GM18867 (cell line): ENCODE results near the gene KLK2.

Experiments
- ATAC-seq: cut with Tn5 transposase; IDR thresholded peaks from one replicate; pipeline ENCODE4 v1.9.1; 2021; ENCODE audit warnings: mild to moderate bottlenecking, moderate library complexity; ENCODE audit not compliant: unreplicated experiment

Gene KLK2

DNA sequence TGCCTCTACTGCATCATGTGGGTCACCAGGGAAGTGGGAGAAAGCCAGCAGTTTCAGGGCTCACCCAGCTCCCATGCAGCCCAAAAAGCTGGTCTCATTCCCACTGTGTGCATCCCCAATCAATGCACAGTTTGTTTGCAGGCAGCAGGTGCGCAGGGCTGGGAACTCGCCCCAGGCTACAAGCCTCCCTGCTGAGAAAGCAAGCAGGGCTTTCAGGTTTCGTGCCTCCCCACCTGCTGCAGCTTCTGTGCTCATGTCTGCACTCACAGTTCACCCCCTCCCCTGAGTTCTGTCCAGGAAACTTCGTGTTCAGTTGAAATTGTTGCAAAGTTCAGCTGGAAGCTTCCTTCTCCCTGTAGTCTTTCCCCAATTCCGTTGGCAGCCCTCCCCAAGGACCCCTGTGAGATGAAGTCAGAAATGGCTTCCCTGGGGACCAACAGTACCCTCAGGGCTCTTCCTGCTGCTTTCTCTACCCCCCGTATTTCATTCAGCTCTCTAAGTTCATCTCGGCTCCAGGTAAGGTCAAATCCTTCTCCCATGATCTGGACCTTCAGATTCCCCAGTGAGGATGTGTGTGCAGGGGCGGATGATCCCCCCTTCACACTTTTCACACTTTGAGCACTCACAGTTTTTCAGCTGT, 28.8 kb upstream of the KLK2 start:
- no peak for ATAC-seq

DNA sequence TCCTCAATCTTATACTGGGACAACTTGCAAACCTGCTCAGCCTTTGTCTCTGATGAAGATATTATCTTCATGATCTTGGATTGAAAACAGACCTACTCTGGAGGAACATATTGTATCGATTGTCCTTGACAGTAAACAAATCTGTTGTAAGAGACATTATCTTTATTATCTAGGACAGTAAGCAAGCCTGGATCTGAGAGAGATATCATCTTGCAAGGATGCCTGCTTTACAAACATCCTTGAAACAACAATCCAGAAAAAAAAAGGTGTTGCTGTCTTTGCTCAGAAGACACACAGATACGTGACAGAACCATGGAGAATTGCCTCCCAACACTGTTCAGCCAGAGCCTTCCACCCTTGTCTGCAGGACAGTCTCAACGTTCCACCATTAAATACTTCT, 22.5 kb upstream of the KLK2 start:
- no peak for ATAC-seq

- ATAC-seq, result no peak
Observed at GRCh38 chr19:50851620-50852019, 21.6 kb upstream of the KLK2 start.

DNA sequence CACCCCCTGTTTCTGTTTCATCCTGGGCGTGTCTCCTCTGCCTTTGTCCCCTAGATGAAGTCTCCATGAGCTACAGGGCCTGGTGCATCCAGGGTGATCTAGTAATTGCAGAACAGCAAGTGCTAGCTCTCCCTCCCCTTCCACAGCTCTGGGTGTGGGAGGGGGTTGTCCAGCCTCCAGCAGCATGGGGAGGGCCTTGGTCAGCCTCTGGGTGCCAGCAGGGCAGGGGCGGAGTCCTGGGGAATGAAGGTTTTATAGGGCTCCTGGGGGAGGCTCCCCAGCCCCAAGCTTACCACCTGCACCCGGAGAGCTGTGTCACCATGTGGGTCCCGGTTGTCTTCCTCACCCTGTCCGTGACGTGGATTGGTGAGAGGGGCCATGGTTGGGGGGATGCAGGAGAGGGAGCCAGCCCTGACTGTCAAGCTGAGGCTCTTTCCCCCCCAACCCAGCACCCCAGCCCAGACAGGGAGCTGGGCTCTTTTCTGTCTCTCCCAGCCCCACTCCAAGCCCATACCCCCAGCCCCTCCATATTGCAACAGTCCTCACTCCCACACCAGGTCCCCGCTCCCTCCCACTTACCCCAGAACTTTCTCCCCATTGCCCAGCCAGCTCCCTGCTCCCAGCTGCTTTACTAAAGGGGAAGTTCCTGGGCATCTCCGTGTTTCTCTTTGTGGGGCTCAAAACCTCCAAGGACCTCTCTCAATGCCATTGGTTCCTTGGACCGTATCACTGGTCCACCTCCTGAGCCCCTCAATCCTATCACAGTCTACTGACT, 18.4 kb upstream of the KLK2 start, which contains the start of gene KLK3:
TSS of gene KLK3 (plus strand) at position 280 of the 775 bp plus-strand sequence. CDS start at position 321, 41 bp downstream.
- no peak for ATAC-seq

GRCh38 chr19:50857366-50857765, 15.9 kb upstream of the KLK2 start:
- no peak for ATAC-seq

- no peak for ATAC-seq
Observed at GRCh38 chr19:50858886-50859285, 14.4 kb upstream of the KLK2 start.

DNA sequence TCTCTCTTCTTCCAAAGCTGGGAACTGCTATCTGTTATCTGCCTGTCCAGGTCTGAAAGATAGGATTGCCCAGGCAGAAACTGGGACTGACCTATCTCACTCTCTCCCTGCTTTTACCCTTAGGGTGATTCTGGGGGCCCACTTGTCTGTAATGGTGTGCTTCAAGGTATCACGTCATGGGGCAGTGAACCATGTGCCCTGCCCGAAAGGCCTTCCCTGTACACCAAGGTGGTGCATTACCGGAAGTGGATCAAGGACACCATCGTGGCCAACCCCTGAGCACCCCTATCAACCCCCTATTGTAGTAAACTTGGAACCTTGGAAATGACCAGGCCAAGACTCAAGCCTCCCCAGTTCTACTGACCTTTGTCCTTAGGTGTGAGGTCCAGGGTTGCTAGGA, 13.4 kb upstream of the KLK2 start:
- no peak for ATAC-seq

- ATAC-seq, result no peak
Observed at GRCh38 chr19:50861010-50861409, 12.2 kb upstream of the KLK2 start.

DNA sequence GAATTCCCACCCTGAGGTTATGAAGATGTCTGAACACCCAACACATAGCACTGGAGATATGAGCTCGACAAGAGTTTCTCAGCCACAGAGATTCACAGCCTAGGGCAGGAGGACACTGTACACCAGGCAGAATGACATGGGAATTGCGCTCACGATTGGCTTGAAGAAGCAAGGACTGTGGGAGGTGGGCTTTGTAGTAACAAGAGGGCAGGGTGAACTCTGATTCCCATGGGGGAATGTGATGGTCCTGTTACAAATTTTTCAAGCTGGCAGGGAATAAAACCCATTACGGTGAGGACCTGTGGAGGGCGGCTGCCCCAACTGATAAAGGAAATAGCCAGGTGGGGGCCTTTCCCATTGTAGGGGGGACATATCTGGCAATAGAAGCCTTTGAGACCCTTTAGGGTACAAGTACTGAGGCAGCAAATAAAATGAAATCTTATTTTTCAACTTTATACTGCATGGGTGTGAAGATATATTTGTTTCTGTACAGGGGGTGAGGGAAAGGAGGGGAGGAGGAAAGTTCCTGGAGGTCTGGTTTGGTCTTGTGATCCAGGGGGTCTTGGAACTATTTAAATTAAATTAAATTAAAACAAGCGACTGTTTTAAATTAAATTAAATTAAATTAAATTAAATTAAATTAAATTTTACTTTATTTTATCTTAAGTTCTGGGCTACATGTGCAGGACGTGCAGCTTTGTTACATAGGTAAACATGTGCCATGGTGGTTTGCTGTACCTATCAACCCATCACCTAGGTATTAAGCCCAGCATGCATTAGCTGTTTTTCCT, 11.5 kb upstream of the KLK2 start:
- no peak for ATAC-seq

- ATAC-seq, result no peak
Observed at GRCh38 chr19:50869479-50869878, 3.8 kb upstream of the KLK2 start.

- ATAC-seq, result no peak
Observed at GRCh38 chr19:50870417-50871089, 2.7 kb upstream of the KLK2 start.

GRCh38 chr19:50874211-50874610, 972 bp downstream of the KLK2 start:
- ATAC-seq, result no peak

- ATAC-seq, result no peak
Observed at GRCh38 chr19:50875795-50876422, 2.7 kb downstream of the KLK2 start.

- no peak for ATAC-seq
Observed at GRCh38 chr19:50876456-50876855, 3.2 kb downstream of the KLK2 start.

DNA sequence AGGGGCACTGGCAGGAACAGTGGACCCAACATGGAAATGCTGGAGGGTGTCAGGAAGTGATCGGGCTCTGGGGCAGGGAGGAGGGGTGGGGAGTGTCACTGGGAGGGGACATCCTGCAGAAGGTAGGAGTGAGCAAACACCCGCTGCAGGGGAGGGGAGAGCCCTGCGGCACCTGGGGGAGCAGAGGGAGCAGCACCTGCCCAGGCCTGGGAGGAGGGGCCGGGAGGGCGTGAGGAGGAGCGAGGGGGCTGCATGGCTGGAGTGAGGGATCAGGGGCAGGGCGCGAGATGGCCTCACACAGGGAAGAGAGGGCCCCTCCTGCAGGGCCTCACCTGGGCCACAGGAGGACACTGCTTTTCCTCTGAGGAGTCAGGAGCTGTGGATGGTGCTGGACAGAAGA, 4.1 kb downstream of the KLK2 start:
- ATAC-seq, result no peak

DNA sequence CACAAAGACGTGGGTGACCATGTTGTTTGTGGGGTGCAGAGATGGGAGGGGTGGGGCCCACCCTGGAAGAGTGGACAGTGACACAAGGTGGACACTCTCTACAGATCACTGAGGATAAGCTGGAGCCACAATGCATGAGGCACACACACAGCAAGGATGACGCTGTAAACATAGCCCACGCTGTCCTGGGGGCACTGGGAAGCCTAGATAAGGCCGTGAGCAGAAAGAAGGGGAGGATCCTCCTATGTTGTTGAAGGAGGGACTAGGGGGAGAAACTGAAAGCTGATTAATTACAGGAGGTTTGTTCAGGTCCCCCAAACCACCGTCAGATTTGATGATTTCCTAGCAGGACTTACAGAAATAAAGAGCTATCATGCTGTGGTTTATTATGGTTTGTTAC, 5.6 kb downstream of the KLK2 start:
- ATAC-seq, result no peak

GRCh38 chr19:50880241-50880640, 7.0 kb downstream of the KLK2 start:
- no peak for ATAC-seq

DNA sequence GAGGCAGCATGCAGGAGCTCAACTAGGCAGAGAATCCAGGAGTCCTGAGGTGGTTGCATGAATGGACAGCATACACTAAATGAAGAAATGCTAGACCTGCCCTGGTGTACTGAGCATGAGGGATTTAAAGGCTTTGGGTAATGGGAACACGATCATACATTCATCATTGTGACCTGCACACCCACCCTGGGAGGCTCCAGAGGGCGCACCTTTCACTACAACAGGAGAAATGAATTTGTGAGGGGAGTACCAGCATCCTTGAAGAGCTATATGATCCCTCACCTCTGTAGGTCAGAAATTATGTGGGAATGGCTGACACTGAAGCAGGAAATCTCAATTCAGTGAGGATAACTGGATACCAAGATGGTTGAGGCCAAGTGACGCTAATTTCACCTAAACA, 8.9 kb downstream of the KLK2 start:
- no peak for ATAC-seq

- no peak for ATAC-seq
Observed at GRCh38 chr19:50889638-50890037, 16.4 kb downstream of the KLK2 start.

- ATAC-seq, result no peak
Observed at GRCh38 chr19:50890422-50891252, 17.4 kb downstream of the KLK2 start.
